Vagina (tissue), 2 donors: ENCODE results near the gene FGF1.

Source experiments
- CTCF ChIP-seq, 3 experiments: fragments of 450-650 bp in 2 of 3; fragments of 200-600 bp in 1 of 3; sonication (generic) in 1 of 3; IDR thresholded peaks; one replicate each; pipeline ENCODE4 v1.5.1; 2017 to 2019; ENCODE audit warnings: antibody characterized with exemption in 3 of 3, mild to moderate bottlenecking in 2 of 3, moderate library complexity in 2 of 3
- POLR2A ChIP-seq, 2 donors: fragments of 450-650 bp; IDR thresholded peaks; one replicate each; pipeline ENCODE4 v1.6.1; 2017; ENCODE audit warnings: antibody characterized with exemption in 2 of 2, mild to moderate bottlenecking in 2 of 2, moderate library complexity in 2 of 2
- POLR2AphosphoS5 ChIP-seq, 2 donors: sonication (generic); formaldehyde crosslinking; IDR thresholded peaks; one replicate each; pipeline ENCODE4 v1.9.0; 2017; ENCODE audit warnings: antibody characterized with exemption in 2 of 2, mild to moderate bottlenecking in 2 of 2, low read depth in 1 of 2; ENCODE audit not compliant: insufficient read depth in 1 of 2

GRCh38 chr5:142615948-142616347, 69.9 kb downstream of the FGF1 start:
- TF ChIP-seq CTCF (IDR thresholded peaks at IDR 0.05) (no peak), POLR2A (IDR thresholded peaks at IDR 0.05) (no peak), POLR2AphosphoS5 (IDR thresholded peaks at IDR 0.05; ENCODE audit: insufficient read depth in 1 of 2, low read depth in 1 of 2) (no peak)
